PC-9 (cell line): Measurements from ENCODE around the gene GAL3ST1.
A peak's percentile ranks its signal among the peaks of the same experiment; 100 is the strongest.

Source experiments
- EZH2 ChIP-seq: fragments of 200-600 bp; sonication (generic); IDR thresholded peaks from 2 replicates; pipeline ENCODE4 v1.8.0; 2017; ENCODE audit warnings: antibody characterized with exemption, low read depth
- TF ChIP-seq, protein P1 (sequence below): fragments of 200-600 bp; sonication (generic); conservative IDR thresholded peaks from 2 replicates; pipeline ENCODE4 v1.6.1; 2017; ENCODE audit warnings: mixed run types, antibody characterized with exemption, mild to moderate bottlenecking, moderate library complexity

DNA sequence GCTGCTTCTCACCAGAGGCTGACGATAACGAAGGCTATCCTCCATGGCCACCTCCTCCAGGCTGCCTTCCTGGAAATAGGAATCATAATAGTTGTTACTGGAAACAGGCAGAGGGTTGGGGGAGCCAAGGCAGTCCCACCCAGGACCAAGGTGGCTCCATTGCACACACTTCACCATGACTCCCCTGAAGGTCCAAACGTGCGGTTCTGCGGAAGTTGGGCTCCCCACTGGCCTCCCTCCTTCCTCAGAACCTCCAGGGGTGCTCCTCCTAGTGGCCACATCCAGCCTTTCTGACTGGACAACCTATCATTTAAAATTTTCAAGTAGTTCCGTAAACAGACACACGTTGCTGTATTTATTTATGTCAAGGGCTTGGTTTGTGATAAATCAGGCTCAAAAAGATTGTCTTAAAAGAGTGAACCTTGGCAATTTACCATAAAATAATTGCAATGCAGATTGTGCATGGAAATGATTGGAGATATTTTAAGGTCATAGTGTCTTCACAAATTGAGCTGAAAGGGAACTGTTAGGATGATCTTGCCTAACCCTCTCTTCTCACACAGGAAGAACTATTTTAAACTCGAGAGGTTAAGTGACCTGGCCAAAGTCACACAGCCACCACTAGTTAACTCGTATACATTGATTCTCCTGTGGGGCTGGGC, 31.1 kb upstream of the GAL3ST1 start:
- TF ChIP-seq, protein P1, sequence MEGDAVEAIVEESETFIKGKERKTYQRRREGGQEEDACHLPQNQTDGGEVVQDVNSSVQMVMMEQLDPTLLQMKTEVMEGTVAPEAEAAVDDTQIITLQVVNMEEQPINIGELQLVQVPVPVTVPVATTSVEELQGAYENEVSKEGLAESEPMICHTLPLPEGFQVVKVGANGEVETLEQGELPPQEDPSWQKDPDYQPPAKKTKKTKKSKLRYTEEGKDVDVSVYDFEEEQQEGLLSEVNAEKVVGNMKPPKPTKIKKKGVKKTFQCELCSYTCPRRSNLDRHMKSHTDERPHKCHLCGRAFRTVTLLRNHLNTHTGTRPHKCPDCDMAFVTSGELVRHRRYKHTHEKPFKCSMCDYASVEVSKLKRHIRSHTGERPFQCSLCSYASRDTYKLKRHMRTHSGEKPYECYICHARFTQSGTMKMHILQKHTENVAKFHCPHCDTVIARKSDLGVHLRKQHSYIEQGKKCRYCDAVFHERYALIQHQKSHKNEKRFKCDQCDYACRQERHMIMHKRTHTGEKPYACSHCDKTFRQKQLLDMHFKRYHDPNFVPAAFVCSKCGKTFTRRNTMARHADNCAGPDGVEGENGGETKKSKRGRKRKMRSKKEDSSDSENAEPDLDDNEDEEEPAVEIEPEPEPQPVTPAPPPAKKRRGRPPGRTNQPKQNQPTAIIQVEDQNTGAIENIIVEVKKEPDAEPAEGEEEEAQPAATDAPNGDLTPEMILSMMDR = peak; percentile 87
- TF ChIP-seq EZH2 = no peak
